KOPT-K1 (cell line): ENCODE measurements around the gene SERP2.

Experiments
- H3K27ac ChIP-seq: fragments of 200-600 bp; sonication (generic); 2 replicates; pipeline ENCODE4 v1.5.1; 2016; ENCODE audit warnings: antibody characterized with exemption, mild to moderate bottlenecking, low read depth, low read length; ENCODE audit not compliant: poor library complexity, severe bottlenecking
- H3K36me3 ChIP-seq: fragments of 200-600 bp; sonication (generic); 2 replicates; pipeline ENCODE4 v1.5.1; 2017; ENCODE audit warnings: antibody characterized with exemption, mild to moderate bottlenecking, low read length, moderate library complexity; ENCODE audit not compliant: insufficient read depth
- H3K9me3 ChIP-seq: fragments of 200-600 bp; sonication (generic); 2 replicates; pipeline ENCODE4 v1.5.1; 2017; ENCODE audit warnings: antibody characterized with exemption, low read length, mild to moderate bottlenecking; ENCODE audit not compliant: insufficient read depth, poor library complexity, severe bottlenecking

The SERP2 gene

DNA sequence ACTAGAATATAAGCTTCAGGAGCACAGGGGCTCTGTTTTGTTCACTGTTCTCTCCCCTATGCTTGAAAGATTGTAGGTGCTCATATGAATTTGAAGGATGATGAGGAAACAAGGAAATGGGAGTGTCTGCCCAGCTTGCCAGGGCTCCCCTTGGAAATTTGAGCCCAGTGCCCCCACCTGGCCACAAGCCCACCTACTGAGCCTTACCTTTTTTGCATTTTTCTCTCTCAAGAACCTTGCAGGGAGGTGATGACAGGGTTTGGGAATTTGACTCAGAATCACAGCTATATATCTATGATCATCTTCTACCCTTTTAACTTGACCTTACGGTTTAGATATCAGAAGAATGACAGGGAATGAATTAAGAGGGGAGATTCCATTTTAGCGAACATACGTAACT lies 33.8 kb downstream of the SERP2 start:
- no peaks in the 10 kb centered on the region for H3K36me3 ChIP-seq
- no peak overlapping the region for H3K27ac ChIP-seq
- H3K9me3 ChIP-seq = no peaks in the 10 kb centered on the region

- no peaks in the 10 kb centered on the region for H3K36me3 ChIP-seq
- no peak overlapping the region for H3K27ac ChIP-seq
Observed at GRCh38 chr13:44407891-44408290, 34.3 kb downstream of the SERP2 start.

GRCh38 chr13:44409595-44409994 lies 36.0 kb downstream of the SERP2 start:
- Histone ChIP-seq H3K9me3 (no peaks in the 10 kb centered on the region), H3K36me3 (no peaks in the 10 kb centered on the region), H3K27ac (no peak overlapping the region)

More at GRCh38 chr13:44407891-44408290, 34.3 kb downstream of the SERP2 start:
- no peaks in the 10 kb centered on the region for H3K9me3 ChIP-seq

GRCh38 chr13:44410328-44410859 lies 36.8 kb downstream of the SERP2 start:
- H3K9me3 ChIP-seq = no peaks in the 10 kb centered on the region
- no peaks in the 10 kb centered on the region for H3K36me3 ChIP-seq
- no peak overlapping the region for H3K27ac ChIP-seq

GRCh38 chr13:44411841-44412240 lies 38.2 kb downstream of the SERP2 start:
- no peaks in the 10 kb centered on the region for H3K9me3 ChIP-seq
- no peak overlapping the region for H3K27ac ChIP-seq
- no peaks in the 10 kb centered on the region for H3K36me3 ChIP-seq

GRCh38 chr13:44412346-44412935 lies 38.8 kb downstream of the SERP2 start:
- H3K27ac ChIP-seq = no peak overlapping the region
- no peaks in the 10 kb centered on the region for H3K36me3 ChIP-seq
- no peaks in the 10 kb centered on the region for H3K9me3 ChIP-seq

- no peak overlapping the region for H3K27ac ChIP-seq
- H3K36me3 ChIP-seq = no peaks in the 10 kb centered on the region
- H3K9me3 ChIP-seq = no peaks in the 10 kb centered on the region
Observed at GRCh38 chr13:44413095-44413494, 39.5 kb downstream of the SERP2 start.

GRCh38 chr13:44414716-44415115 lies 41.1 kb downstream of the SERP2 start:
- no peaks in the 10 kb centered on the region for H3K36me3 ChIP-seq
- no peaks in the 10 kb centered on the region for H3K9me3 ChIP-seq
- no peak overlapping the region for H3K27ac ChIP-seq

GRCh38 chr13:44415815-44416214 lies 42.2 kb downstream of the SERP2 start:
- Histone ChIP-seq H3K36me3 (no peaks in the 10 kb centered on the region), H3K27ac (no peak overlapping the region), H3K9me3 (no peaks in the 10 kb centered on the region)

DNA sequence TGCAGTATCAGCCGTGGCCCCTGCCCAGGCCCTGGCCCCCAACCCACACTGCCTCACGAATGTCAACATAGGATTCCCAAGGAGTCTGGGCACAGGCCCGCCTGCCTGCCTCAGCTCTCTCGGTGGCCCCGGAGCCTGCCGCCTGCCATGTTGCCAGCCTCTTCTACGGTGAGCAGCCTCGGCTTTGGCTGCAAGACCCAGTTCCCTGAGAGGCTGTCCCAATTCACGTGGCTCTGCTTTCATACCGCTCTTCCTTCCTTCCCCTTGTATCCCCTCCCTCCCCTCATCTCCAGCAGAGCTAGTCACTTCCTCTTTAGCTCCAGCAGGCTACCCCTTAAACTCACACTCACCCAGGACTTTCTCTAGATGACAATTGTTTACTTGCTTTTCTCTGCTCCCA lies 42.7 kb downstream of the SERP2 start:
- no peaks in the 10 kb centered on the region for H3K36me3 ChIP-seq
- no peak overlapping the region for H3K27ac ChIP-seq
- H3K9me3 ChIP-seq = no peaks in the 10 kb centered on the region

DNA sequence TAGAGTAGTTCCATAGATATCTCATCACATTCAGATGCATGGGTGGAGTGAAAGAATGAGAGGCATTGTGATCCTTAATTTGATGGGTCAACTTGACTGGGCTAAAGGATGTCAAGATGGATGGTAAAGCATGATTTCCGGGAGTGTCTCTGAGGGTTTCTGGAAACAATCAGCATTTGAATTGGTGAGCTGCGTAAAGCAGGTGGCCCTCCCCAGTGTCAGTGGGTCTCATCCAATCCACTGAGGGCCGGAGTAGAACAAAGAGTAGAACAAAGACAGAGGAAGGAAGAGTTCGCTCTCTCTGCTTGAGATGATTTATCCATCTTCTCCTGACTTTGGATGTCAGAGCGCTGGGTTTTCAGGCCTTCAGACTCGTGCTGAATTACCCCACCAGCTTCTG lies 43.1 kb downstream of the SERP2 start:
- Histone ChIP-seq H3K36me3 (no peaks in the 10 kb centered on the region), H3K9me3 (no peaks in the 10 kb centered on the region), H3K27ac (no peak overlapping the region)

GRCh38 chr13:44417446-44417845 lies 43.8 kb downstream of the SERP2 start:
- Histone ChIP-seq H3K9me3 (no peaks in the 10 kb centered on the region), H3K36me3 (no peaks in the 10 kb centered on the region), H3K27ac (no peak overlapping the region)

DNA sequence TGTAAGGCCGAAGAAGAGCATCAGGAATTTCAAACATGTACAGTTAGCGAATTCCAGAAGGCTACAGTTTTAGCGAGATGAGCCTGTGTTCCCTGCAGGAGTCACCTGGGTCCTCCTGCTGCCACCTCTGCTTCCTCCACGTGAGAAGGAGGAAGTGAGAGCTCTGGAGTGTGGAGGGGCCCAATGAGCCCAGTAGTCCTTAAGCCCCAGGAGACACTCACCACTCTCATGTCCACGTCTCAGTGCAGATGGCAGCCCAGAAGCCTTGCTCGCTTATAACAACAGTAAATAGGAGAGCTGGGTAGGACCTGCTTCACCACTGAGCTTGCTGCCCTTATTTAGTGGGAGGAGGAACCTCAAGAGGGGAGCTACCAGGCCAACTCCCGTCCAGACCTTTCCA lies 44.3 kb downstream of the SERP2 start:
- Histone ChIP-seq H3K27ac (no peak overlapping the region), H3K9me3 (no peaks in the 10 kb centered on the region), H3K36me3 (no peaks in the 10 kb centered on the region)

GRCh38 chr13:44420376-44421220 lies 47.0 kb downstream of the SERP2 start:
- Histone ChIP-seq H3K36me3 (no peaks in the 10 kb centered on the region), H3K27ac (no peak overlapping the region), H3K9me3 (no peaks in the 10 kb centered on the region)

DNA sequence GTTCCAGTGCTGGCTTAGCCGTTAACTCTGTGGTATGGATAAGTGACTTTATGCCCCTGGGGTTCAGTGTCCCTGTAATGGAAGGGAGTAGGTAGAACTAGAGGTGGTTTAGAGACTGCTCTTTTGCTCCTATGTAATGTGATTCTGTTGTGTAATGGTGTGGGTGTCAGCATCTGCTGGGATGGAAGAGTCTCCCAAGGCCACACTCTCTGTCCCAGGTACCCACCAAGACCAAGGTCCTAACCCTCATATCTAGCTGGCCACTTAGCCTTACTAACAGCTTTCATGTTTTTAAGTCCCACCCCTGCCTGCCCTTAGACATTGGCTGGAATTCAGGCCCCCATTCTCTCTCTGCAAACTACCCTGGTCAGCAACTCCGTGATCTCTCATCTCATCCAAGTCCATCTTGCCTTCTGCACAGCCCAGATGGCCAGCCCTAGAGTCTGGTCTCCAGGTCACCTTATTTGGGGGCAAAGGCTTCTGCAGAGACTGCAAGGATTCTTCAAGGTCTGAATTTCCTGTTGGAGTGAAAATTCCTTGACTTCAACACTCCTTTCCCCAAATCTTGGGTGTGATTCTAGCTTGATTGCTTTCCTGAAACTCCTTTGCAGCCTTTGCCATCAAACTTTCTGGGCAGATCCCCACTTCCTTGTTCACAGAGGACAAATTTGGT lies 48.4 kb downstream of the SERP2 start:
- Histone ChIP-seq H3K27ac (no peak overlapping the region), H3K9me3 (no peaks in the 10 kb centered on the region), H3K36me3 (no peaks in the 10 kb centered on the region)
